GM21423 (cell line): ENCODE measurements around the gene PRKCA.

ENCODE experiments used
- ATAC-seq: cut with Tn5 transposase; IDR thresholded peaks from one replicate; pipeline ENCODE4 v1.9.1; 2021; ENCODE audit warnings: mild to moderate bottlenecking, moderate library complexity; ENCODE audit not compliant: unreplicated experiment

The PRKCA gene

GRCh38 chr17:66776999-66777688 is 474.7 kb downstream of the PRKCA start:
- ATAC-seq: no peak

- no peak for ATAC-seq
These were observed 475.3 kb downstream of the PRKCA start for GRCh38 chr17:66777689-66778225.

GRCh38 chr17:66778531-66779236 is 476.3 kb downstream of the PRKCA start:
- ATAC-seq: no peak

- ATAC-seq: no peak
These were observed 476.8 kb downstream of the PRKCA start for GRCh38 chr17:66779237-66779606.

- ATAC-seq: no peak
These were observed 478.7 kb downstream of the PRKCA start for GRCh38 chr17:66781135-66781534.

- ATAC-seq: no peak
These were observed 480.4 kb downstream of the PRKCA start for GRCh38 chr17:66782851-66783250.

GRCh38 chr17:66783656-66784381 is 481.4 kb downstream of the PRKCA start:
- no peak for ATAC-seq

GRCh38 chr17:66784621-66785364 is 482.4 kb downstream of the PRKCA start:
- ATAC-seq: no peak

- ATAC-seq: no peak
These were observed 483.7 kb downstream of the PRKCA start for GRCh38 chr17:66786107-66786506.

GRCh38 chr17:66787914-66788313 is 485.5 kb downstream of the PRKCA start:
- no peak for ATAC-seq

- no peak for ATAC-seq
These were observed 486.7 kb downstream of the PRKCA start for GRCh38 chr17:66789093-66789492.

GRCh38 chr17:66789961-66790437 is 487.6 kb downstream of the PRKCA start:
- no peak for ATAC-seq

GRCh38 chr17:66790501-66791061 is 488.2 kb downstream of the PRKCA start:
- ATAC-seq: no peak

GRCh38 chr17:66791347-66791746 is 488.9 kb downstream of the PRKCA start:
- ATAC-seq: no peak

GRCh38 chr17:66793814-66794213 is 491.4 kb downstream of the PRKCA start:
- no peak for ATAC-seq

- no peak for ATAC-seq
These were observed 493.1 kb downstream of the PRKCA start for GRCh38 chr17:66795486-66795885.

- no peak for ATAC-seq
These were observed 497.6 kb downstream of the PRKCA start for GRCh38 chr17:66799849-66800537.

- no peak for ATAC-seq
These were observed 501.1 kb downstream of the PRKCA start for GRCh38 chr17:66803474-66803951.

- no peak for ATAC-seq
These were observed 503.2 kb downstream of the PRKCA start for GRCh38 chr17:66805567-66805966.

GRCh38 chr17:66807182-66807581 is 504.8 kb downstream of the PRKCA start:
- no peak for ATAC-seq
